GM23338 (cell line): ENCODE measurements around the gene UBXN11. TPM values are rescaled to one million over a fixed set of nuclear protein-coding genes. Genes with fewer than 3 reads are reported as not detected.

Source experiments
- ATAC-seq: fragments of 200-7000 bp; cut with Tn5 transposase; 3 replicates; pipeline ENCODE4 v1.9.1; 2020
- DNase-seq: peaks from one replicate; pipeline ENCODE4 v3.0.0-alpha.2; 2015; ENCODE audit warnings: low spot score
- H2AFZ ChIP-seq: fragments of 200-600 bp; sonication (generic); 2 replicates; pipeline ENCODE4 v1.8.0; 2016; ENCODE audit warnings: antibody characterized with exemption, mild to moderate bottlenecking, moderate library complexity
- H3F3A ChIP-seq: fragments of 200-600 bp; sonication (generic); replicated peaks from 2 replicates; pipeline ENCODE4 v1.8.0; 2017; ENCODE audit warnings: antibody characterized with exemption, mixed run types, low read depth
- H3K27ac ChIP-seq: fragments of 200-600 bp; sonication (generic); 2 replicates; pipeline ENCODE4 v1.6.1; 2016; ENCODE audit warnings: low read depth
- H3K27me3 ChIP-seq: fragments of 200-600 bp; sonication (generic); 2 replicates; pipeline ENCODE4 v1.8.0; 2016; ENCODE audit warnings: mild to moderate bottlenecking, mixed run types, moderate library complexity; ENCODE audit not compliant: insufficient read depth
- H3K36me3 ChIP-seq: fragments of 200-600 bp; sonication (generic); 2 replicates; pipeline ENCODE4 v1.8.0; 2016; ENCODE audit warnings: mild to moderate bottlenecking; ENCODE audit not compliant: insufficient read depth
- H3K4me1 ChIP-seq: fragments of 200-600 bp; sonication (generic); 2 replicates; pipeline ENCODE4 v1.8.0; 2016; ENCODE audit warnings: mild to moderate bottlenecking, moderate library complexity; ENCODE audit not compliant: insufficient read depth
- H3K4me2 ChIP-seq: fragments of 200-600 bp; sonication (generic); 2 replicates; pipeline ENCODE4 v1.7.1; 2017; ENCODE audit warnings: mixed run types
- H3K4me3 ChIP-seq: fragments of 200-600 bp; sonication (generic); 2 replicates; pipeline ENCODE4 v1.6.1; 2016; ENCODE audit warnings: mixed run types
- H3K79me2 ChIP-seq: fragments of 200-600 bp; sonication (generic); replicated peaks from 2 replicates; pipeline ENCODE4 v1.8.0; 2017; ENCODE audit warnings: mild to moderate bottlenecking; ENCODE audit not compliant: insufficient read depth
- H3K9me2 ChIP-seq: fragments of 200-600 bp; sonication (generic); 2 replicates; pipeline ENCODE4 v1.8.0; 2017; ENCODE audit not compliant: insufficient read depth
- H4K20me1 ChIP-seq: fragments of 200-600 bp; sonication (generic); replicated peaks from 2 replicates; pipeline ENCODE4 v1.8.0; 2017; ENCODE audit warnings: mild to moderate bottlenecking; ENCODE audit not compliant: insufficient read depth
- H3K27ac Mint-ChIP-seq: 2 replicates; pipeline ENCODE4 v1.8.0; 2020; ENCODE audit warnings: inconsistent platforms, mild to moderate bottlenecking, moderate library complexity, mixed read lengths
- H3K27me3 Mint-ChIP-seq: 3 replicates; pipeline ENCODE4 v1.8.0; 2022; ENCODE audit warnings: low read depth, mild to moderate bottlenecking, moderate library complexity, mixed read lengths, inconsistent platforms; ENCODE audit not compliant: insufficient read depth, poor library complexity
- H3K36me3 Mint-ChIP-seq: 3 replicates; pipeline ENCODE4 v1.8.0; 2021; ENCODE audit warnings: low read depth, mild to moderate bottlenecking, inconsistent platforms, moderate library complexity, mixed read lengths
- H3K4me1 Mint-ChIP-seq: 3 replicates; pipeline ENCODE4 v1.8.0; 2020; ENCODE audit warnings: mild to moderate bottlenecking, inconsistent platforms, mixed read lengths
- H3K4me3 Mint-ChIP-seq: 3 replicates; pipeline ENCODE4 v1.8.0; 2021; ENCODE audit warnings: moderate library complexity, mild to moderate bottlenecking, inconsistent platforms, mixed read lengths
- H3K9me3 Mint-ChIP-seq: 3 replicates; pipeline ENCODE4 v1.8.0; 2020; ENCODE audit warnings: moderate library complexity, mild to moderate bottlenecking, inconsistent platforms, mixed read lengths
- CREB1 ChIP-seq: fragments of 250-450 bp; sonication (Bioruptor Pico); IDR thresholded peaks from 2 replicates; pipeline ENCODE4 v1.5.0; 2020; ENCODE audit warnings: low read depth, mild to moderate bottlenecking, moderate library complexity
- CTCF ChIP-seq, 2 experiments: fragments of 200-600 bp in 1 of 2; sonication (generic) in 1 of 2; conservative IDR thresholded peaks; 2 replicates each; pipeline versions ENCODE4 v1.5.1 to v1.6.1; 2016 to 2017; ENCODE audit warnings: antibody characterized with exemption in 2 of 2, low read depth in 2 of 2, mild to moderate bottlenecking in 2 of 2, moderate library complexity in 1 of 2
- ETS1 ChIP-seq: IDR thresholded peaks from 2 replicates; pipeline ENCODE4 v1.6.1; 2016; ENCODE audit warnings: antibody characterized with exemption
- EZH2 ChIP-seq: fragments of 200-600 bp; sonication (generic); IDR thresholded peaks from one replicate; pipeline ENCODE4 v1.8.0; 2017; ENCODE audit warnings: antibody characterized with exemption, mild to moderate bottlenecking, low read depth; ENCODE audit not compliant: unreplicated experiment
- EZH2phosphoT487 ChIP-seq: fragments of 200-600 bp; sonication (generic); IDR thresholded peaks from one replicate; pipeline ENCODE4 v1.8.1; 2018; ENCODE audit warnings: antibody characterized with exemption; ENCODE audit not compliant: unreplicated experiment
- JUNB ChIP-seq: IDR thresholded peaks from one replicate; pipeline ENCODE4 v1.6.1; 2016; ENCODE audit warnings: antibody characterized with exemption; ENCODE audit not compliant: unreplicated experiment
- NANOG ChIP-seq: IDR thresholded peaks from 2 replicates; pipeline ENCODE4 v1.6.1; 2016; ENCODE audit warnings: antibody characterized with exemption, borderline replicate concordance
- POLR2AphosphoS5 ChIP-seq: IDR thresholded peaks from 2 replicates; pipeline ENCODE4 v1.6.1; 2016; ENCODE audit warnings: antibody characterized with exemption, low read depth
- STAT1 ChIP-seq: IDR thresholded peaks from one replicate; pipeline ENCODE4 v1.6.1; 2016; ENCODE audit warnings: antibody characterized with exemption; ENCODE audit not compliant: unreplicated experiment
- ZNF114 ChIP-seq: fragments of 250-450 bp; sonication (Bioruptor Pico); IDR thresholded peaks from 2 replicates; pipeline ENCODE4 v1.5.0; 2020; ENCODE audit warnings: mild to moderate bottlenecking, moderate library complexity
- ZNF331 ChIP-seq: fragments of 250-450 bp; sonication (Bioruptor Pico); IDR thresholded peaks from 2 replicates; pipeline ENCODE4 v1.5.0; 2020; ENCODE audit warnings: low read depth, mild to moderate bottlenecking, moderate library complexity
- polyA plus RNA-seq: library from polyadenylated mRNA; unstranded; fragments of >200 nt; fragmentation: Nextera tagmentation; extraction: Ambion mirVana; gene quantifications from 2 replicates; pipeline ENCODE4 v1.2.1, GENCODE V29; 2016
- total RNA-seq: library from RNA; depleted of rRNA; stranded (reverse); fragments of >200 nt; shearing (Covaris generic); gene quantifications from 2 replicates; pipeline ENCODE4 v1.2.3, GENCODE V29; 2014
- TF ChIP-seq, protein P1 (sequence below): IDR thresholded peaks from one replicate; pipeline ENCODE4 v1.6.1; 2018; ENCODE audit warnings: antibody characterized with exemption; ENCODE audit not compliant: unreplicated experiment
- TF ChIP-seq, protein P2 (sequence below): fragments of 250-450 bp; sonication (Bioruptor Pico); IDR thresholded peaks from 2 replicates; pipeline ENCODE4 v1.5.0; 2020; ENCODE audit warnings: mild to moderate bottlenecking, moderate library complexity

Gene UBXN11
- total and polyA plus RNA-seq, 2 experiments from 2014 or later = 8.0 to 8.3 TPM

- no peaks in the 10 kb centered on the region for H3K9me2 ChIP-seq
- TF ChIP-seq ETS1 (no peak), JUNB (no peak), NANOG (no peak), STAT1 (no peak), CTCF (conservative IDR thresholded peaks at IDR 0.05; ENCODE audit: low read depth in 2 of 2) (no peak), ZNF114 (no peak), EZH2 (no peak), ZNF331 (CRISPR knock-in tag) (no peak), CREB1 (no peak), POLR2AphosphoS5 (no peak), EZH2phosphoT487 (no peak)
- TF ChIP-seq, protein P1, sequence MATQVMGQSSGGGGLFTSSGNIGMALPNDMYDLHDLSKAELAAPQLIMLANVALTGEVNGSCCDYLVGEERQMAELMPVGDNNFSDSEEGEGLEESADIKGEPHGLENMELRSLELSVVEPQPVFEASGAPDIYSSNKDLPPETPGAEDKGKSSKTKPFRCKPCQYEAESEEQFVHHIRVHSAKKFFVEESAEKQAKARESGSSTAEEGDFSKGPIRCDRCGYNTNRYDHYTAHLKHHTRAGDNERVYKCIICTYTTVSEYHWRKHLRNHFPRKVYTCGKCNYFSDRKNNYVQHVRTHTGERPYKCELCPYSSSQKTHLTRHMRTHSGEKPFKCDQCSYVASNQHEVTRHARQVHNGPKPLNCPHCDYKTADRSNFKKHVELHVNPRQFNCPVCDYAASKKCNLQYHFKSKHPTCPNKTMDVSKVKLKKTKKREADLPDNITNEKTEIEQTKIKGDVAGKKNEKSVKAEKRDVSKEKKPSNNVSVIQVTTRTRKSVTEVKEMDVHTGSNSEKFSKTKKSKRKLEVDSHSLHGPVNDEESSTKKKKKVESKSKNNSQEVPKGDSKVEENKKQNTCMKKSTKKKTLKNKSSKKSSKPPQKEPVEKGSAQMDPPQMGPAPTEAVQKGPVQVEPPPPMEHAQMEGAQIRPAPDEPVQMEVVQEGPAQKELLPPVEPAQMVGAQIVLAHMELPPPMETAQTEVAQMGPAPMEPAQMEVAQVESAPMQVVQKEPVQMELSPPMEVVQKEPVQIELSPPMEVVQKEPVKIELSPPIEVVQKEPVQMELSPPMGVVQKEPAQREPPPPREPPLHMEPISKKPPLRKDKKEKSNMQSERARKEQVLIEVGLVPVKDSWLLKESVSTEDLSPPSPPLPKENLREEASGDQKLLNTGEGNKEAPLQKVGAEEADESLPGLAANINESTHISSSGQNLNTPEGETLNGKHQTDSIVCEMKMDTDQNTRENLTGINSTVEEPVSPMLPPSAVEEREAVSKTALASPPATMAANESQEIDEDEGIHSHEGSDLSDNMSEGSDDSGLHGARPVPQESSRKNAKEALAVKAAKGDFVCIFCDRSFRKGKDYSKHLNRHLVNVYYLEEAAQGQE = no peak
- TF ChIP-seq, protein P2, sequence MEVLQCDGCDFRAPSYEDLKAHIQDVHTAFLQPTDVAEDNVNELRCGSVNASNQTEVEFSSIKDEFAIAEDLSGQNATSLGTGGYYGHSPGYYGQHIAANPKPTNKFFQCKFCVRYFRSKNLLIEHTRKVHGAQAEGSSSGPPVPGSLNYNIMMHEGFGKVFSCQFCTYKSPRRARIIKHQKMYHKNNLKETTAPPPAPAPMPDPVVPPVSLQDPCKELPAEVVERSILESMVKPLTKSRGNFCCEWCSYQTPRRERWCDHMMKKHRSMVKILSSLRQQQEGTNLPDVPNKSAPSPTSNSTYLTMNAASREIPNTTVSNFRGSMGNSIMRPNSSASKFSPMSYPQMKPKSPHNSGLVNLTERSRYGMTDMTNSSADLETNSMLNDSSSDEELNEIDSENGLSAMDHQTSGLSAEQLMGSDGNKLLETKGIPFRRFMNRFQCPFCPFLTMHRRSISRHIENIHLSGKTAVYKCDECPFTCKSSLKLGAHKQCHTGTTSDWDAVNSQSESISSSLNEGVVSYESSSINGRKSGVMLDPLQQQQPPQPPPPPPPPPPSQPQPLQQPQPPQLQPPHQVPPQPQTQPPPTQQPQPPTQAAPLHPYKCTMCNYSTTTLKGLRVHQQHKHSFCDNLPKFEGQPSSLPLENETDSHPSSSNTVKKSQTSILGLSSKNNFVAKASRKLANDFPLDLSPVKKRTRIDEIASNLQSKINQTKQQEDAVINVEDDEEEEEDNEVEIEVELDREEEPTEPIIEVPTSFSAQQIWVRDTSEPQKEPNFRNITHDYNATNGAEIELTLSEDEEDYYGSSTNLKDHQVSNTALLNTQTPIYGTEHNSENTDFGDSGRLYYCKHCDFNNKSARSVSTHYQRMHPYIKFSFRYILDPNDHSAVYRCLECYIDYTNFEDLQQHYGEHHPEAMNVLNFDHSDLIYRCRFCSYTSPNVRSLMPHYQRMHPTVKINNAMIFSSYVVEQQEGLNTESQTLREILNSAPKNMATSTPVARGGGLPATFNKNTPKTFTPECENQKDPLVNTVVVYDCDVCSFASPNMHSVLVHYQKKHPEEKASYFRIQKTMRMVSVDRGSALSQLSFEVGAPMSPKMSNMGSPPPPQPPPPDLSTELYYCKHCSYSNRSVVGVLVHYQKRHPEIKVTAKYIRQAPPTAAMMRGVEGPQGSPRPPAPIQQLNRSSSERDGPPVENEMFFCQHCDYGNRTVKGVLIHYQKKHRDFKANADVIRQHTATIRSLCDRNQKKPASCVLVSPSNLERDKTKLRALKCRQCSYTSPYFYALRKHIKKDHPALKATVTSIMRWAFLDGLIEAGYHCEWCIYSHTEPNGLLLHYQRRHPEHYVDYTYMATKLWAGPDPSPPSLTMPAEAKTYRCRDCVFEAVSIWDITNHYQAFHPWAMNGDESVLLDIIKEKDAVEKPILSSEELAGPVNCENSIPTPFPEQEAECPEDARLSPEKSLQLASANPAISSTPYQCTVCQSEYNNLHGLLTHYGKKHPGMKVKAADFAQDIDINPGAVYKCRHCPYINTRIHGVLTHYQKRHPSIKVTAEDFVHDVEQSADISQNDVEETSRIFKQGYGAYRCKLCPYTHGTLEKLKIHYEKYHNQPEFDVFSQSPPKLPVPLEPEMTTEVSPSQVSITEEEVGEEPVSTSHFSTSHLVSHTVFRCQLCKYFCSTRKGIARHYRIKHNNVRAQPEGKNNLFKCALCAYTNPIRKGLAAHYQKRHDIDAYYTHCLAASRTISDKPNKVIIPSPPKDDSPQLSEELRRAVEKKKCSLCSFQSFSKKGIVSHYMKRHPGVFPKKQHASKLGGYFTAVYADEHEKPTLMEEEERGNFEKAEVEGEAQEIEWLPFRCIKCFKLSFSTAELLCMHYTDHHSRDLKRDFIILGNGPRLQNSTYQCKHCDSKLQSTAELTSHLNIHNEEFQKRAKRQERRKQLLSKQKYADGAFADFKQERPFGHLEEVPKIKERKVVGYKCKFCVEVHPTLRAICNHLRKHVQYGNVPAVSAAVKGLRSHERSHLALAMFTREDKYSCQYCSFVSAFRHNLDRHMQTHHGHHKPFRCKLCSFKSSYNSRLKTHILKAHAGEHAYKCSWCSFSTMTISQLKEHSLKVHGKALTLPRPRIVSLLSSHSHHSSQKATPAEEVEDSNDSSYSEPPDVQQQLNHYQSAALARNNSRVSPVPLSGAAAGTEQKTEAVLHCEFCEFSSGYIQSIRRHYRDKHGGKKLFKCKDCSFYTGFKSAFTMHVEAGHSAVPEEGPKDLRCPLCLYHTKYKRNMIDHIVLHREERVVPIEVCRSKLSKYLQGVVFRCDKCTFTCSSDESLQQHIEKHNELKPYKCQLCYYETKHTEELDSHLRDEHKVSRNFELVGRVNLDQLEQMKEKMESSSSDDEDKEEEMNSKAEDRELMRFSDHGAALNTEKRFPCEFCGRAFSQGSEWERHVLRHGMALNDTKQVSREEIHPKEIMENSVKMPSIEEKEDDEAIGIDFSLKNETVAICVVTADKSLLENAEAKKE (CRISPR knock-in tag) = no peak
Measured at GRCh38 chr1:26330276-26330675, 23.8 kb upstream of the UBXN11 start.

More at GRCh38 chr1:26330276-26330675, 23.8 kb upstream of the UBXN11 start:
- Mint-ChIP-seq H3K4me3 (no peak overlapping the region), H3K9me3 (no peaks in the 10 kb centered on the region), H3K4me1 (peaks cover 8% of the 10 kb centered on the region; the same call in 2 of the 3 replicates), H3K36me3 (peaks cover 15% of the 10 kb centered on the region; the same call in 2 of the 3 replicates), H3K27ac (no peak overlapping the region), H3K27me3 (peaks cover 6% of the 10 kb centered on the region)
- H3K4me3 ChIP-seq = no peak overlapping the region
- DNase-seq (no peak), ATAC-seq (no peak)
- H3K36me3 ChIP-seq = no peaks in the 10 kb centered on the region; the same call in 1 of the 2 replicates
- H3K27ac ChIP-seq = 0 out of 2 replicates have a peak overlapping the region, but pooled peaks have one; percentile 45
- no peaks in the 10 kb centered on the region; the same call in 1 of the 2 replicates for H4K20me1 ChIP-seq
- H3K79me2 ChIP-seq = peaks cover 7% of the 10 kb centered on the region; the same call in 1 of the 2 replicates
- H2AFZ ChIP-seq = no peak overlapping the region
- H3K27me3 ChIP-seq = no peaks in the 10 kb centered on the region
- H3K4me1 ChIP-seq = peaks cover 8% of the 10 kb centered on the region
- H3K4me2 ChIP-seq = no peak overlapping the region
- no peaks in the 10 kb centered on the region for H3F3A ChIP-seq
